ENCODE results near the gene SAXO1.
"Not testable (repeated sequence)": the region's sequence is repeated elsewhere in the genome, so short reads cannot be mapped to it uniquely, and the experiment has no call there.

Gene SAXO1

DNA sequence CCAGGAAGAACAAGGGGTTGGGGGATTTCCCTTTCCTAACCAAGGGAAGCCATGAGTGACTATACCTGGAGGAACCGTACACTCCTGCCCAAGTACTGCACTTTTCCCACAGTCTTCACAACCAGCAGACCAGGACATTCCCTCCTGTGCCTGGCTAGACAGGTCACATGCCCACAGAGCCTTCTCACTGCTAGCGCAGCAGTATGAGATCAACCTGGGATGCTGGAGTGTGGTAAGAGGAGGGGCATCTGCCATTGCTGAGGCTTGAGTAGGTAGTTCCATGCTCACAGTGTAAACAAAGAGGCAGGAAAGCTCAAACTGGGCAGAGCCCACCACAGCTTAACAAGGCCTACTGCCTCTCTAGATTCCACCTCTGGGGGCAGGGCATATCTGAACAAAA is 35.9 kb downstream of the SAXO1 start:
- no peak for DNase-seq

- no peak for DNase-seq
These were observed 36.8 kb downstream of the SAXO1 start for GRCh38 chr9:18996211-18996610.

GRCh38 chr9:18994263-18994916 is 38.6 kb downstream of the SAXO1 start:
- no peak for DNase-seq

GRCh38 chr9:18991197-18991596 is 41.8 kb downstream of the SAXO1 start:
- DNase-seq: not testable (repeated sequence)

DNA sequence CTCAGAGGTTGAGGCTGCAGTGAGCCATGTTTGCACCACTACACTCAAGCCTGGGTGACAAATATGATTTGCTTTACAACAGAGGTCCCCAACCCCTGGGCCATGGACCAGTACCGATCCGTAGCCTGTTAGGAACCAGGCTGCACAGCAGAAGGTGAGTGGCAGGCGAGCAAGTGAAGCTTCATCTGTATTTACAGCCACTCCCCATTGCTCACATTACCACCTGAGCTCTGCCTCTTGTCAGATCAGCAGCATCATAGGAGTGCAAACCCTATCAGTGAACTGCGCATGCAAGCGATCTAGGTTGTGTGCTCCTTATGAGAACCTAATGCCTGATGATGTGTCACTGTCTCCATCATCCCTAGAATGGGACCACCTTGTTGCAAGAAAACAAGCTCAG is 42.5 kb downstream of the SAXO1 start:
- DNase-seq: no peak

DNA sequence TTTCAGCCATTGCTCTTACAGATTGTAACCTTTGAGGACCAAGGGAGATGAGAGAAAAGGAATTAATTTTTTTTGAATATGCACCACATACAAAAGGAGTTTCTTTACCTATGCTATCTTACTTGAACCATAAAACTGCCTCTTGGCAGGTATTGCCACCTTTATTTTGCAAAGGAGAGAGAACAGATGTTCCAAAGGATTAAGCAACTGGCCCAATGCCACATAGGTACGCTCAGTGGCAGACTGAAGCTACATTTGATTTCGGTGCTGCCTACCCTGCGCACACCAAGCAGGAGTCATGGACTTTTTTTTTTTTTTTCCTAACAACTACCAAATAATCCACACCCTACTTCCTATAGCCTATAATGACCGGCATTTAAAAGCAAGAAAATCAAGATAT is 43.1 kb downstream of the SAXO1 start:
- DNase-seq: no peak

DNA sequence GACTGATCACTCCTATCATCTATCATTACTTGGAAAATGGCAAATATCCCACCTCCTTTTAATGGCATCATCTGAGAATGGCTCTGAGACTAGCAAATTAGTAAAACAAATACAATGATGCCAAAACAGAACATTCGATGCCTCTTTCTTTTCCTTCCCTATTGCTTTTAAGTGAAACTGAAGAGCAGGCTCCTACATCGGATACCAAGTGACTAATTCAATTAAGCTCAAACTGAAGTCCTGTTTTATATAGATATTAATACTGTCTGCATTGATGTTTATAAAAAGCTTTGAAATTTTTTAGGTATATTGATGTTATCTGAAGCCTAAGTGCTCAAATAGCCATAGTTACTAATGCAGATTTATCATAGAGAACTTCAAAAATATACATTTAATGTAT is 43.9 kb downstream of the SAXO1 start:
- DNase-seq: no peak

DNA sequence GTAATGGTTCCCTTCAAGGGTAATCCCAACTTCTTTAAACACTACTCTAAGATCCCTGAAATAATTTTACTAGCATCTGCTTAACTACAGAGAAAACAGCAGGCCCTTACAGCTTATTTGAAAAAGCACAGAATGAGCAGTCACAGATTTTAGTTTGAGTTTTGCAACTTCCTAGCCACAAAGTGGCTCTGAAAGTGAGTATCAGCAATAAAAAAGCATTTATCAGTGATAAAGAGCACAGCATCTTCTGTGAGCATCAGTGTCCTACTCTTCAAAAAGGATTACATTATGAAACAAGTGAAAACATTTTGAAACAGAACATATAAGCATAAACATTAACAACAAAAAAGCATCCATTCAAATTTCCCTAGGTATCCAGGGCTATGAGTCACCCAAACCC is 45.0 kb downstream of the SAXO1 start:
- no peak for DNase-seq

DNA sequence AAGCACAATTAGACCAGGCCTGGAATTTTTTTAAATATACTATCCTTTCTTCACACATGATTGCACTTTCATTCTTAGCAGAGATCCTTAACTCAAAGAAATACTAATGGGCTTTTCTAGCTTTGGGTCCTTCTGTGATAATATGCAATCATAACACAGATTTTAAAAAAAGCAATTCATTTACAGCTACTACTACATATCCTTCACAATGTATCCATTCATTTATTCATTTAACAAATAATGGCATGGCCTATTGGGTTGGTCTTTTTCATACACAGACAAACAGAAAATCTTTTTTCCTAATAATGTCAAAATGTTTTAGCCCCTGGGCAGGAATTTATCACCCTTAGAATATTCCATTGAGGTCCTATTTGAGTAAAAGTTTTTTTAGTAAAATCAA is 47.0 kb downstream of the SAXO1 start:
- DNase-seq: no peak

DNA sequence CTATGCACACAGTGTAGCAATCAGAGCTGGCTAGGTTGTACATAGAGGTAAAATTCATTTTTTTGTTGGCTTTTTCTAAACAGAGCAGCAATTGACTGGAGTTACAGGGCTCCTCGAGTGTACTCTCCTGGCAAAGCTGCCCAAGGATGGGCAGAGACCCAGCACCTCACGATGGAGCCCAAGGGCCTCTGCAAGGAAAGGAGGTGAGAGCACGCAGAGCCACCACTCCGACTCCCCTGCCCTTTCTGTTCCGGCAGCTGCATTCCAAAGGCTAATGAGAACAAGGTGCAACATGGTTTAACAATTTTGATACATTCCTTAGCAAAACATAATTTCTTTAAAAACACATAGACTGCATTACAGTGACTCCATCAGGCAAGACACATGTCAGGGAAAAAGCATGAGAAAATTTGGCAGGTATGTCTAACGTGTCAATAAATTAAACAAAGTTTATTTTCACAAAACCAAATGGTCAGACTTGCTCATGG is 47.5 kb downstream of the SAXO1 start:
- DNase-seq: no peak

DNA sequence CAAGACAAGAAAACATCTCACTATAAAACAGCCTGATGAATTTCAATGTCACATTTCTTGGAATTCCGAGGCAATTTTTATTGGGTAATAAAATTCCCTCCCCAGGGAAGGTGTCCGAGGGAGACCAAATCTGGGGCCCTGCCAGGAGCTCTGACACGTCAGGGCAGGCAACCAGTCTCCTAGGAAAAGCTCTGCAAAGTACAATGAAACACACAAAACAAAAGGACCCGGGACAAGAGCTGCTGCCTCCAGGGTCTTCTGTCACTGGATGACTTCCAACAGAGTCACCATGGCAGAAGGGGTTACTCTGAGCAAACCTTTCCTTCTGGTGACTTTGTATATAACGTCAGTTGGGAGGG is 50.8 kb downstream of the SAXO1 start:
- no peak for DNase-seq

DNA sequence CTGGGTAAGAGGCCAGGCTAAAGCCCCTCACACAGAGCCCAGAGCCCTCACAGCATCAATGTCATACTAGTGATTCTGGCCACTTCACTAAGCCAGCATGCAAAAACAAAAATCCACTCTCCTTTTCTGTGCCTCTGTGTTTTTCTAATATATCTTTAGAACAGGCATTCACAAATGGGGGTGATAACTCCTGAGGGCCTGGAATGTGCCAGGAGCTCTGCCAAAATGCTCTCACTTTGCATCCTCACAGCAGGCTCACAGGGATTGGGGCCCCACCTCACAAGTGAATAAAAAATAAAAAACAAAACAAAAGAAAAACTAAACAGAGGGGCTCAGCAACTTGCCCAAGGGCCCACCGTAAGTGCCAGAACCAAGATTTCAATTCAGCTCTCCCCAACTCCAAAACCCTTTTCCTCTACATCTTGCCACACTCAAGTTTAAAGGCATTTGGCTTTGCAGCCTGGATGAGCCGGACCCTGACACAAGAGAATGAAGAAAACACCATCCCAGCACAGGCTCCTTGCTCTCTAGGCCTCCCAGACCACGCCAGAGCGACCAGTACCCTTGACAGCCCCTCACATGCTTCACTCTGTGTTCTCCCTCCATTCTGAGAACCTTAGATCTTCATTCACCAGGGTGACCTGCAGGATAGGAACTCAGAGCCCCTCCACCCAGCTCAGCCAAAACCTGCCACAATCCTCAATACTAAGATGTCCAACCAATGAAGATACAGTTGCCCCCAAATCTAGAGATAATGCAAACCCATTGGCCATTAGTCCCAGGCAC is 51.3 kb downstream of the SAXO1 start:
- DNase-seq: no peak

GRCh38 chr9:18980189-18980588 is 52.8 kb downstream of the SAXO1 start:
- no peak for DNase-seq

GRCh38 chr9:18979367-18979766 is 53.6 kb downstream of the SAXO1 start:
- DNase-seq: no peak

GRCh38 chr9:18978188-18978587 is 54.8 kb downstream of the SAXO1 start:
- DNase-seq: no peak

DNA sequence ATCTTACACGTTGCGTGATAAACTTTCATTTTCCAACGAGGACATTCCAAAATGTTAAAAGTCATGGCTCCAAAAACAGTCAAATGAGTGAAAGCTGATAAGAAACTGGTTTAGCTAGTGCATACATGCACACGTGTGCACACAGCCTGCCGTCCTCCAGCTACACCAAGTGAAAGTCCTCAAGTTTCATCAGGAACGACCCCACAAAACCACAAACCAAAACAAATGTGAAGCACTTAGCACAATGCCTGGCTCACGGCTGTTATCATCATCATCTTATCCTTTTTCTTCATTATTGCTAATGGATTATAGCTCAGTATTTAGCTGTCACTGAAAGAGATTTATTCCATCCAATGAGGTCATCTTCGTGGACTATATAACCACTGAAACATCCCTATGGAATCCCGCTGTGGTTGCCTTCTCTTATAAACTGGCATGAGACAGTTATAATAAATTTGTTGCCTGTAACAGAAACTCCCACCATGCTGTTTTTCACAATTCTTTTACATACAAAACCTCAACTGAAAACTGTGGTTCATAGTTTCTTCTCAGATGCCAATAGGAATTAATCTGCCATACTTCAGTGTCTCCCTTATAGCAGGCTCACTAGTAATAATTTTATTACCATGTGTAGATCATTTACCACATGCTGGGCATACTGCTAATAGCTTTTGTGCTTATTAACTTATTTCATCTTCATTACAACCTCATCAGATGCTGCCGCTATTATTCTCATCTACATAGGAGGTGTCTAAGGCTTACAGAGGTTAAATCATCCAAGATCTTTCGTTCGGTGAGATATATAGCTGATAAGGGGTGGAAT is 56.1 kb downstream of the SAXO1 start:
- DNase-seq: no peak

DNA sequence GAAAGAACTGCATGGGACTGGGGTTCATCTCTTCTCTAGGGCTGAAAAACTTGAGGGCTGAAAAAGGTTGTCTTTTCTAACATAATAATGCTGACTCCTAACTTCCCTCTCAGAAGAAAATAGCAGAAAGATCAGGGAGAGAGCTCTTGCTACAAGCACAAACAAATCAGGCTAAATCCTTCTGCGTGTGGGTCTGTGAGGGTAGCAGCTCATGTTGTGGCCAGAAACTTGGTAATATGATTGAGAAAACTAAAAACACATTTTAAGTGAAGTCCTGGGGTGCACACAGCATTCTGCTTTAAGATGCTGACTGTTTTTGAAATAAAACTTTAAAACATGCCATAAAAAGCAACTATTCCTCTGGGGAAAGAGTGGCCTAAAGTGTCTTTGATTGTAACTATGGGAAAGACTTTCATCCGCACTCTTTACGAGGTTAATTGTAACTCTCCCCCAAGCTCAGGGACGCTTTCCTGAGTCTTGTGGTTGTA is 56.7 kb downstream of the SAXO1 start:
- DNase-seq: no peak

- no peak for DNase-seq
These were observed 59.7 kb downstream of the SAXO1 start for GRCh38 chr9:18973348-18973747.

DNA sequence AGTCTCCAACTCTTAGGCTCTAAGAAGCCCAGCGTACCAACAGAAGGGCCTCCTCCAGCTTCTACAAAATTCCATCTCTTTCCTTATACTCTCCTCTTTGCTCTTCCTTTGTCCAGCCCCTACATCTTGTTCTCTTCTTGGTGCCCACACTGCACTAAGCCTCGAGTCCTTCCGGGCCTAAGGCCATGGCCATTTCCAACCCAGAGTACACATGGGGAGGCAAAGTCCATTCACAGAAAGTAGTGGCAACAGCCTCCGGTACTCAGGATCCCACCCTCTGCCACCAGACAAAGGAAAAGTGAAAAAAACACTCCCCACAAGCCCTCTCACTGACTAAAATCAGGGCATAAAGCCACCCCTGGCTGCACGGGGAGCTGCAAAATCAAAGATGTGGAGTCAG is 60.3 kb downstream of the SAXO1 start:
- no peak for DNase-seq

DNA sequence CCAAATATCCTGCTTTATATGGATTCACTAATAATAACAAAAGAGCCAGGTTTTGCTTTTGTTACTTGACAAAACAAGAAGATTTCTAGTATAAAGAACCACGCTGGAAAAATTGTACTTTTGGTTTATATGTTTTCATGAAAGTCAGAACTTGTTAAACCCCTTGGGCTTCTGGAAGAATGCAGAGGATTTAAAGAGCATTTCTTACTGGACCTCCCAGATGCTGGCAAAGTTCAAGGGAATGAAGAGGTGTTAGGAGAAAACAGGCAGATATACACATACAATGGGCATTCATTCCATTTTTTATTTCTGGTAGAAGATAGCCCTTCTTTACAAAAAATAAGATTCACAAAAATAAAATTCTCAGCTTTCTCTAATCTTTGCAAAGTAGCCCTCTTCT is 61.1 kb downstream of the SAXO1 start:
- DNase-seq: no peak

DNA sequence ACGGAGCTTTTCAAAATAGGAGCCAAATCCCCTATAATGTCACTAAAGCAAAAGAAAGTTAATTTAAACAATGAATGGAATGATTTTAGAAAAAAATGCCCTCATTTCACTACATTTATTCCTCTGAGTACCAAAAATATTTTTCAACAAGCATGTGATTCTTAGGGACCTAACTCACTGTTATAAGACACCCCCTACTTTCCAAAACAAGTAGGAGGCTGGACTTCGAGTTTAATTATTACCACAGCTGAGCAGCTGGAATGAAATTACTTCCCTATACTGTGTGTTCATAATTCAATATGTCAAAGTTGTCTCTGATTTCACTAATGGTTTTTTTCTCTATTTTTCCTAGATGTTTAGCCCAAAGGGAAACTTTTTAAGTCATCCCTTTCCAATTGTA is 61.6 kb downstream of the SAXO1 start:
- DNase-seq: no peak

- DNase-seq: no peak
These were observed 62.6 kb downstream of the SAXO1 start for GRCh38 chr9:18970393-18970792.

- no peak for DNase-seq
These were observed 63.9 kb downstream of the SAXO1 start for GRCh38 chr9:18969128-18969527.

- no peak for DNase-seq
These were observed 77.4 kb downstream of the SAXO1 start for GRCh38 chr9:18955626-18956025.
